Omental fat pad (tissue), 4 donors: ENCODE measurements around the gene RBMS3. TPM values are rescaled to one million over a fixed set of nuclear protein-coding genes. Genes with fewer than 3 reads are reported as not detected.
"Not testable (repeated sequence)": the region's sequence is repeated elsewhere in the genome, so short reads cannot be mapped to it uniquely, and the experiment has no call there.

Source experiments
- ATAC-seq: fragments of 150-250 bp; one replicate; pipeline ENCODE4 v1.9.1; 2016; ENCODE audit warnings: mild to moderate bottlenecking, moderate library complexity; ENCODE audit not compliant: low FRiP score
- DNase-seq: peaks from one replicate; pipeline ENCODE4 v3.0.0-alpha.2; 2019; ENCODE audit warnings: low spot score
- total RNA-seq, 4 donors: library from RNA; depleted of rRNA; stranded (reverse); fragments of >200 nt; gene quantifications; one replicate each; pipeline ENCODE4 v1.1.0, GENCODE V29; 2016
- TF ChIP-seq, protein P1 (sequence below), 3 donors: fragments of 450-650 bp; IDR thresholded peaks; one replicate each; pipeline ENCODE4 v1.5.1; 2016 to 2017; ENCODE audit warnings: antibody characterized with exemption in 3 of 3, mild to moderate bottlenecking in 3 of 3, moderate library complexity in 2 of 3

Gene RBMS3
- total RNA-seq, 4 donors from 2014 or later: 61.5 to 185 (median 120) TPM

DNA sequence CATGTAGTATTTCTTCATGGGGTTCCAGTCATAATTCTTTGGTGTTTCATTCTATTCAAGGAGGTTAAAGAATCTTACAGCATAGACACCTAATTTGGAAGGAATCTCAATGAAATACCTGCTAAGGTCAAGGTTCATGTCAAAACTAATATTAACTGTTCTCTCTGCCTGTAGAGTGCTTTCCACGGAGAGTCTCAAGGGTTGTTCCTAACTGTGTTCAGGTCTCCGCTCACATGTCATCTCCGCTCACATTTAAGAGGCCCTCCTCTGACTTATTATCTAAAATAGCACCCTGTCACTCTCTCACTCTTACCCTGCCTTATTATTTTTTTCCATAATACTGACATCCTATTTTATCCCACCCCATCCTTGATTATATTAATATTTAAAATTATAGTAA is 239.9 kb downstream of the RBMS3 start:
- TF ChIP-seq, protein P1, sequence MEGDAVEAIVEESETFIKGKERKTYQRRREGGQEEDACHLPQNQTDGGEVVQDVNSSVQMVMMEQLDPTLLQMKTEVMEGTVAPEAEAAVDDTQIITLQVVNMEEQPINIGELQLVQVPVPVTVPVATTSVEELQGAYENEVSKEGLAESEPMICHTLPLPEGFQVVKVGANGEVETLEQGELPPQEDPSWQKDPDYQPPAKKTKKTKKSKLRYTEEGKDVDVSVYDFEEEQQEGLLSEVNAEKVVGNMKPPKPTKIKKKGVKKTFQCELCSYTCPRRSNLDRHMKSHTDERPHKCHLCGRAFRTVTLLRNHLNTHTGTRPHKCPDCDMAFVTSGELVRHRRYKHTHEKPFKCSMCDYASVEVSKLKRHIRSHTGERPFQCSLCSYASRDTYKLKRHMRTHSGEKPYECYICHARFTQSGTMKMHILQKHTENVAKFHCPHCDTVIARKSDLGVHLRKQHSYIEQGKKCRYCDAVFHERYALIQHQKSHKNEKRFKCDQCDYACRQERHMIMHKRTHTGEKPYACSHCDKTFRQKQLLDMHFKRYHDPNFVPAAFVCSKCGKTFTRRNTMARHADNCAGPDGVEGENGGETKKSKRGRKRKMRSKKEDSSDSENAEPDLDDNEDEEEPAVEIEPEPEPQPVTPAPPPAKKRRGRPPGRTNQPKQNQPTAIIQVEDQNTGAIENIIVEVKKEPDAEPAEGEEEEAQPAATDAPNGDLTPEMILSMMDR (IDR thresholded peaks at IDR 0.05): no peak
- ATAC-seq (no peak), DNase-seq (no peak)

DNA sequence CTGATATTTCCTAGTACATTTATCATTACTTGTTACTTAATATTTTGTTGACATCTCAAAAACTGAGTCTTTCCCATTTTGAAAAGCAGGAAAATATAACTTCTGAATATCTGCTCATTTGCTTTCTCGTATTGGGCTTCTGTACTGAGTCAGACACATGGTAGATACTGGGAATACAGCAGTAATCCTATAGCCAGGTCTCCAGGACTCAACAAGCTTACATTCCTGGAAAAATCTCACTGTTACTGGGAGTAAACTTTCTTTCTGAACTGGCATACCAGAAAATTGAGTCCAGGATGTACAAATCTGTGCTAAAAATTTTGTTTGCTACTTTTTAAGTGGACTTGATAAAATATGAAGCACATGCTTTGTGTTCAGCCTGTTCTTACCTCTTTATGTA is 240.4 kb downstream of the RBMS3 start:
- TF ChIP-seq, protein P1 (IDR thresholded peaks at IDR 0.05): no peak
- ATAC-seq: no peak
- no peak for DNase-seq

DNA sequence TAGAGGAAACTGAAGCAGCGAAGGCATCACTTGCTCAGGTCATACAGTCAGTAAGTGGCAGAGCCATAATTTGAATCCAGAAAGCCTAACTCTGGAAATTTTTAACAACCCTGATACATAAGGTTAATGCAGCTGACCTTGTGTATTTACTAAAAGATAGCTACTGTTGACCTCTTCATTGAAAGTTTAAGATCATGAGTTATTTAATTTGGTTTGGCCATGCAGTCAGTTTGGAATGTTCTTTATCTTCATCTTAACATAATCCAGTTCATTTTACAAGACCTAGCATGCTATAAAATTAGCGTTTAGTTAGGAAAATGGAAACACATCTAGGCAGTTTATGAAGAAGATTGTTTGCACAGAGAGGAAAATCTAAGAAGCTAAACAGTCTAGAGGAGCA is 240.9 kb downstream of the RBMS3 start:
- ATAC-seq (no peak), DNase-seq (no peak)
- TF ChIP-seq, protein P1 (IDR thresholded peaks at IDR 0.05): no peak

DNA sequence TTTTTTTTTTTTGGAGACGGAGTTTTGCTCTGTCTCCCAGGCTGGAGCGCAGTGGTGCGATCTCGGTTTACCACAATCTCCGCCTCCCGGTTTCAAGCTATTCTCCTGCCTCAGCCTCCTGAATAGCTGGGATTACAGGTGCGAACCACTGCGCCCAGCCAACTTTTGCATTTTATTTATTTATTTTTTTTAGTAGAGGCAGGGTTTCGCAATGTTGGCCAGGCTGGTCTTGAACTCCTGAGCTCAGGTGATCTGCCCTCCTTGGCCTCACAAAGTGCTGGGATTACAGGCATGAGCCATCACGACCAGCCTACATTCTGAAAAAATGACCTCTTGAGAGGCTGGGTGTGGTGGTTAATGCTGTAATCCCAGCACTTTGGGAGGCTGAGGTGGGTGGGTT is 243.6 kb downstream of the RBMS3 start:
- not testable (repeated sequence) for DNase-seq, ATAC-seq

DNA sequence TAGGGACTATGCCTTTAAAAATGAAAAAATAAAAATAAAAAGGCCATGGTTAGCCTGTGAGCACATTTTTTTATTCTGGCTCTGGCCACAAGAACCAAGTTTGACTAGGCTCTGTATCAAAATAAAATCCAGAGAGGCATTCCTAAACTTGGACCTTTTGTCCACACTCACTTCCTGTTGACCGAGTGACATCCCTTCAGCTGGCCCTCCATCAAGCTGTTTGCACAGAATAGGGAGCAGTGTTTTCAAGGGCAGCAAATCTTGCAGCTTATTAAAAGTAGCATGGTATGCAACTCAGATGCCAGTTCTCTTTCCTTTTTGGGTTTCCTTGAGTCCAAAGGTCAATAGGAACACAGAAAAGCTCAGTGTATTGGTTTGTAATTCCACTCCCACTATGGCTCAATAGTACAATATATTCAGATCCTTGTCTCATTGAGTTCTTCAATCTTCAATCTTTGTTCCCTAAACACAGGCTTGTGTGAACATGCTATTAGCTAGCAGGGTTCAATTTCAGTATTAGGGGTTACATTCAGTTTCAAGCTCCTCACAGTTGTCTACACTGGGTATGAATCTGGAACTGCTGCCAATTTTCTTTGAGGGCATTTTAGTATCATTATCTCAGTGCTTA is 244.5 kb downstream of the RBMS3 start:
- ATAC-seq (peak; percentile 44), DNase-seq (no peak)
- TF ChIP-seq, protein P1 (IDR thresholded peaks at IDR 0.05): no peak

DNA sequence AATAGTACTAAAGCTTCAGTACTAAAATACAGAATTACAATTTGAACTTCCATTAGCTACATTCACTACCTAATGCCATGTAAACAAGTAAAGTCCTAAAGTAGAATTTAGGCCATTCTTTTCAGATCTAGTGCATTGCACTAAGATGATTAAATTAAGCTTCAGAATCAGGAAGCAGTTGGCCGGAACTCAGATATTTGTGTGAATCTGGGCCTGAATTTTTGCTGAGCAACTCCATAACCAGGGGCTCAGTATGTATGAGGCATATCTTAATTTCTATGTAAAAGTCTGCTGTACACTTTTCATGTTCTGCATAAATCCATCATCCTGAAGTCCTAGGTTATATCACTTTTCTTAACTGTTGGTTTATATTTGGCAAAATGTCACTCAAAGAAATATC is 246.4 kb downstream of the RBMS3 start:
- DNase-seq: no peak
- TF ChIP-seq, protein P1 (IDR thresholded peaks at IDR 0.05): no peak
- ATAC-seq: no peak

DNA sequence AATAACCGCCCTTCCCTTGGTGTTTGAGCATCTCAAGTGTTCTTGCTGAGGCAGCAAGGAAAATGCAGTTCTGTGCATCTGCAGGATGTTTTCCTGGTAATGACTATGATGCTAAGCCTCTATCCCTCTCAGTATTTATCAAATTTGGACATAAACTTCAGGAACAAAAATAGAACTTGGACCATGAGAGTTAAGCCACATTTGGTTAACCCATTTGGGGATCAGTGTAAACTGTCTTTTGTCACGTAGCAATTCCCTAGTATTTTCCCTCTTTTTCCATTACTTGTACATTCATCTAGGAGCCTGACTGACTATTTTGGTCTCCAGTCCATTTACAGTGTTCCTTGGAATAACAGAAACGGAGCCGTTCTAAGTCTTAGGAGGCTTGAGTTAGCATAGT is 250.8 kb downstream of the RBMS3 start:
- TF ChIP-seq, protein P1 (IDR thresholded peaks at IDR 0.05): no peak
- DNase-seq (no peak), ATAC-seq (no peak)
